SK-N-SH treated with all-trans-retinoic acid at 6 μM for 48 hours (cell line): Measurements from ENCODE around the gene HMOX1.

Experiments
- ARNTL ChIP-seq: fragments of 450-650 bp; formaldehyde crosslinking; IDR thresholded peaks from 2 replicates; pipeline ENCODE4 v1.5.0; 2020; ENCODE audit warnings: low read depth, mild to moderate bottlenecking, moderate library complexity, borderline replicate concordance
- CREB5 ChIP-seq: fragments of 250-450 bp; sonication (Bioruptor Pico); IDR thresholded peaks from 2 replicates; pipeline ENCODE4 v1.5.1; 2020; ENCODE audit warnings: low read depth, mild to moderate bottlenecking, moderate library complexity
- CSRNP3 ChIP-seq: fragments of 250-450 bp; sonication (Bioruptor Pico); IDR thresholded peaks from 2 replicates; pipeline ENCODE4 v1.5.1; 2021; ENCODE audit warnings: mild to moderate bottlenecking, moderate library complexity
- GLIS3 ChIP-seq: fragments of 250-450 bp; sonication (Bioruptor Pico); IDR thresholded peaks from 2 replicates; pipeline ENCODE4 v1.5.0; 2020; ENCODE audit warnings: mild to moderate bottlenecking, moderate library complexity
- ISL1 ChIP-seq: fragments of 250-450 bp; sonication (Bioruptor Pico); IDR thresholded peaks from 2 replicates; pipeline ENCODE4 v2.1.2; 2022; ENCODE audit warnings: mild to moderate bottlenecking, moderate library complexity
- OSR1 ChIP-seq: fragments of 250-450 bp; sonication (Bioruptor Pico); IDR thresholded peaks from 2 replicates; pipeline ENCODE4 v1.8.0; 2022; ENCODE audit warnings: moderate library complexity, mild to moderate bottlenecking, inconsistent platforms

GRCh38 chr22:35411102-35411501, 30.2 kb downstream of the HMOX1 start:
- no peak for TF ChIP-seq OSR1
- TF ChIP-seq ARNTL (CRISPR knock-in tag), result no peak
- no peak for TF ChIP-seq ISL1
- TF ChIP-seq CREB5 (CRISPR knock-in tag), result no peak
- TF ChIP-seq GLIS3 (CRISPR knock-in tag), result no peak
- no peak for TF ChIP-seq CSRNP3 (CRISPR knock-in tag)
